Karpas-422 (cell line): ENCODE results near the gene DHRS2. TPM values are rescaled to one million over a fixed set of nuclear protein-coding genes. Genes with fewer than 3 reads are reported as not detected.
"Not testable (repeated sequence)": the region's sequence is repeated elsewhere in the genome, so short reads cannot be mapped to it uniquely, and the experiment has no call there.

Source experiments
- DNase-seq: peaks from one replicate; pipeline ENCODE4 v3.0.0-alpha.2; 2015
- H2AFZ ChIP-seq: fragments of 200-600 bp; sonication (generic); 2 replicates; pipeline ENCODE4 v1.6.1; 2014; ENCODE audit warnings: antibody characterized with exemption, low read length, mixed read lengths
- H3K27ac ChIP-seq: fragments of 200-600 bp; sonication (generic); 2 replicates; pipeline ENCODE4 v1.5.1; 2014; ENCODE audit warnings: mild to moderate bottlenecking, low read length, moderate library complexity
- H3K27me3 ChIP-seq: fragments of 200-600 bp; sonication (generic); 2 replicates; pipeline ENCODE4 v1.6.1; 2014; ENCODE audit warnings: low read length, mixed read lengths
- H3K36me3 ChIP-seq: fragments of 200-600 bp; sonication (generic); 2 replicates; pipeline ENCODE4 v1.6.1; 2014; ENCODE audit warnings: low read length, mixed read lengths; ENCODE audit not compliant: insufficient read depth
- H3K4me1 ChIP-seq: fragments of 200-600 bp; sonication (generic); 2 replicates; pipeline ENCODE4 v1.6.1; 2014; ENCODE audit warnings: mild to moderate bottlenecking, low read length, mixed read lengths
- H3K4me2 ChIP-seq: fragments of 200-600 bp; sonication (generic); 2 replicates; pipeline ENCODE4 v1.6.1; 2014; ENCODE audit warnings: low read length, low read depth, mild to moderate bottlenecking; ENCODE audit not compliant: poor library complexity, severe bottlenecking
- H3K4me3 ChIP-seq: fragments of 200-600 bp; sonication (generic); 2 replicates; pipeline ENCODE4 v1.5.1; 2014; ENCODE audit warnings: mild to moderate bottlenecking, antibody characterized with exemption, low read length, mixed read lengths
- H3K79me2 ChIP-seq: fragments of 200-600 bp; sonication (generic); 2 replicates; pipeline ENCODE4 v1.6.1; 2014; ENCODE audit warnings: mild to moderate bottlenecking, low read length, mixed read lengths
- H3K9ac ChIP-seq: fragments of 200-600 bp; sonication (generic); 2 replicates; pipeline ENCODE4 v1.6.0; 2014; ENCODE audit warnings: low read length
- H3K9me2 ChIP-seq: fragments of 200-600 bp; sonication (generic), shearing (Covaris generic); replicated peaks from 2 replicates; pipeline ENCODE4 v1.6.0; 2014; ENCODE audit warnings: mild to moderate bottlenecking, low read length, moderate library complexity; ENCODE audit not compliant: insufficient read depth
- H3K9me3 ChIP-seq: fragments of 300-700, 200-600 bp; sonication (generic); 2 replicates; pipeline ENCODE4 v1.6.1; 2014; ENCODE audit warnings: low read length, mixed read lengths
- H4K20me1 ChIP-seq: fragments of 200-600 bp; sonication (generic); 2 replicates; pipeline ENCODE4 v1.6.1; 2014; ENCODE audit warnings: mild to moderate bottlenecking, antibody characterized with exemption, low read length, low read depth; ENCODE audit not compliant: insufficient read depth
- total RNA-seq: library from RNA; depleted of rRNA; stranded (reverse); fragments of >200 nt; shearing (Covaris generic); gene quantifications from 2 replicates; pipeline ENCODE4 v1.2.3, GENCODE V29; 2014; ENCODE audit warnings: low replicate concordance

Gene DHRS2
- total RNA-seq, 1 experiment from 2014 or later = 19.0 TPM

DNA sequence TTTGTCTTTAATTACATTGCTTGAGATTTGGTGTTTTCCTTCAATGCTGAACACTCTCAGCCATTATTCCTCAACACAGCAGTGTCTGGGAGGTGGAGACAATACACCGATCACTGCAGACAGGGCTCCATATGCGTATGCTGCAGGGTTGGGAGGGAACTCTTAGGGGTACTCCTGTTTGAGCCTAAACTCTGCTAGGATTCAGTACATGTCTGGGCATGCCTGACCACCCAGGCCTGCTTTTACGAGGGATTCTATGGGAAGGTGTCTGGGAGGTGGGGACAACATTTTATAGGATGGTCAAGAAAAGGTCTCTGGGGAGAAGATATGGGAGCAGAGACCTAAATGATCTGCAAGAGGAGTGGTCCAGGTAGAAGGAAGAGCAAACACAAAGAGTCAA lies 34.3 kb downstream of the DHRS2 start:
- no peaks in the 10 kb centered on the region for H3K9me2 ChIP-seq
- H3K9ac ChIP-seq = no peak overlapping the region
- H3K4me3 ChIP-seq = no peak overlapping the region
- H3K9me3 ChIP-seq = no peaks in the 10 kb centered on the region
- no peaks in the 10 kb centered on the region for H3K36me3 ChIP-seq
- H3K4me2 ChIP-seq = no peak overlapping the region
- no peaks in the 10 kb centered on the region for H3K27me3 ChIP-seq
- no peaks in the 10 kb centered on the region for H3K4me1 ChIP-seq
- no peaks in the 10 kb centered on the region for H4K20me1 ChIP-seq
- no peaks in the 10 kb centered on the region for H3K79me2 ChIP-seq
- no peak overlapping the region for H3K27ac ChIP-seq
- H2AFZ ChIP-seq = no peak overlapping the region
- no peak for DNase-seq

DNA sequence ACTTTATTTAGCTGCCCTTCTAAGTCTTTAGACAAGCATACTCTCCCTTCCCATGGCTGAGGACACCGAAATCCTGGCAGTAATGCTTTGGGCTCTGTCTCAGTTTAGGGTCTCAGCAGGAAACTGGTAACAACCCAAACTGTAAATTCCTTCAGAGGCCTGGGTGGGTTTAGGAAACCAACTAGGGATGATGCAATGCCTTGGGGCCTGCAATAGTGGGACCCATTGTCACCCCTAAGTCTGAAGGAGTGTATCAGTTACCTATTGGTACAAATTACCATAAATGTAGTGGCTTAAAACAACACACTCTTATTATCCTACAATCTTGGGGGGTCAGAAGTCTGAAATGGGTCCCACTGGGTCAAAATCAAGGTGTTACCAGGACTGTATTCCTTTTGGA lies 36.0 kb downstream of the DHRS2 start:
- Histone ChIP-seq H3K9me2 (no peaks in the 10 kb centered on the region), H3K4me3 (no peak overlapping the region), H3K79me2 (no peaks in the 10 kb centered on the region), H3K36me3 (no peaks in the 10 kb centered on the region), H3K4me1 (no peaks in the 10 kb centered on the region), H3K9me3 (no peaks in the 10 kb centered on the region), H3K27me3 (no peaks in the 10 kb centered on the region), H3K27ac (no peak overlapping the region), H2AFZ (no peak overlapping the region), H4K20me1 (no peaks in the 10 kb centered on the region), H3K9ac (no peak overlapping the region), H3K4me2 (no peak overlapping the region)
- DNase-seq = no peak

- no peak overlapping the region for H3K4me2 ChIP-seq
- no peaks in the 10 kb centered on the region for H3K36me3 ChIP-seq
- H3K27me3 ChIP-seq = no peaks in the 10 kb centered on the region
- H3K9ac ChIP-seq = no peak overlapping the region
- H3K79me2 ChIP-seq = no peaks in the 10 kb centered on the region
- H3K4me3 ChIP-seq = no peak overlapping the region
- DNase-seq = no peak
- no peaks in the 10 kb centered on the region for H3K9me2 ChIP-seq
- H4K20me1 ChIP-seq = no peaks in the 10 kb centered on the region
- no peak overlapping the region for H2AFZ ChIP-seq
- H3K4me1 ChIP-seq = no peaks in the 10 kb centered on the region
- H3K27ac ChIP-seq = no peak overlapping the region
- no peaks in the 10 kb centered on the region for H3K9me3 ChIP-seq
These were observed 39.2 kb downstream of the DHRS2 start for GRCh38 chr14:23675337-23675736.

GRCh38 chr14:23675906-23676305 lies 39.7 kb downstream of the DHRS2 start:
- Histone ChIP-seq H3K4me1 (no peaks in the 10 kb centered on the region), H3K9ac (no peak overlapping the region), H3K27ac (no peak overlapping the region), H3K36me3 (no peaks in the 10 kb centered on the region), H3K79me2 (no peaks in the 10 kb centered on the region), H3K4me3 (no peak overlapping the region), H3K9me2 (no peaks in the 10 kb centered on the region), H2AFZ (no peak overlapping the region), H3K27me3 (no peaks in the 10 kb centered on the region), H3K9me3 (no peaks in the 10 kb centered on the region), H4K20me1 (no peaks in the 10 kb centered on the region), H3K4me2 (no peak overlapping the region)
- no peak for DNase-seq

DNA sequence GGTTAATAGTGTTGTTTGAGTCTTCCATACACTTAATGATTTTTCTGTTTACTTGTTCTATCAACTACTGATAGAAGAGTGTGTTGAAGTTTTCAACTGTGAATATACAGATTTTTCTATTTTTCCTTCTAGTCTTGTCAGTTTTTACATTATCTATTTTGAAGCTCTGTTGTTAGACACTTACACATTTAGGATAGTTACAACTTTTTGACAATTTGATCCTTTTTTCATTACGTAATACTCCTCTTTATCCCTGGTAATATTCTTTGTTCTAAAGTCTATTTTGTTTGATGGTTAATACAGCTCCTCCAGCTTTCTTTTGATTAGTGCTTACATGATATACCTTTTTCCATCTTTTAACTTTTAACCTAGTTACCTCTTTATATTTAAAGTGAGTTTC lies 45.2 kb downstream of the DHRS2 start:
- no peak overlapping the region for H3K9ac ChIP-seq
- no peaks in the 10 kb centered on the region for H3K27me3 ChIP-seq
- H3K4me2 ChIP-seq = no peak overlapping the region
- H3K27ac ChIP-seq = no peak overlapping the region
- H3K9me2 ChIP-seq = no peaks in the 10 kb centered on the region
- no peaks in the 10 kb centered on the region for H3K36me3 ChIP-seq
- H2AFZ ChIP-seq = no peak overlapping the region
- no peaks in the 10 kb centered on the region for H4K20me1 ChIP-seq
- H3K79me2 ChIP-seq = no peaks in the 10 kb centered on the region
- no peaks in the 10 kb centered on the region for H3K4me1 ChIP-seq
- DNase-seq = no peak
- H3K4me3 ChIP-seq = no peak overlapping the region
- no peaks in the 10 kb centered on the region for H3K9me3 ChIP-seq

DNA sequence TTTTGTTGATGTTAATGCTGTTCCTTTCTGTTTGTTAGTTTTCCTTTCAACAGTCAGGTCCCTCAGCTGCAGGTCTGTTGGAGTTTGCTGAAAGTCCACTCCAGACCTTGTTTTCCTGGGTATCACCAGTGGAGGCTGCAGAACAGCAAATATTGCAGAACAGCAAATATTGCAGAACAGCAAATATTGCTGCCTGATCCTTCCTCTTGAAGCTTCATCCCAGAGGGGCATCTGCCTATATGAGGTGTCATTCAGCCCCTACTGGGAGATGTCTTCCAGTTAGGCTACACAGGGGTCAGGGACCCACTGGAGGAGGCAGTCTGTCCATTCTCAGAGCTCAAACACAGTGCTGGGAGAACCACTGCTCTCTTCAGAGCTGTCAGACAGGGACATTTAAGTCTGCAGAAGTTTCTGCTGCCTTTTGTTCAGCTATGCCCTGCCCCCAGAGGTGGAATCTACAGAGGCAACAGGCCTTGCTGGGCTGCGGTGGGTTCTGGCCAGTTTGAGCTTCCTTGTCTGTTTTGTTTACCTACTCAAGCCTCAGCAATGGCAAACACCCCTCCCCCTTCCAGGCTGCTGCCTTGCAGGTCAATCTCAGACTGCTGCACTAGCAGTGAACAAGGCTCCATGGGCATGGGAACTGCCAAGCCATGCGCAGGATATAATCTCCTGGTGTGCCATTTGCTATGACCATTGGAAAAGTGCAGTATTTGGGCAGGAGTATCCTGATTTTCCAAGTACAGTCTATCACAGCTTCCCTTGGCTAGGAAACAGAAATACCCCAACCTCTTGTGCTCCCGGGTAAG lies 53.7 kb downstream of the DHRS2 start:
- not testable (repeated sequence) for H4K20me1 ChIP-seq, H3K4me1 ChIP-seq, H3K9ac ChIP-seq, H3K4me3 ChIP-seq, H3K36me3 ChIP-seq, H3K9me2 ChIP-seq, H2AFZ ChIP-seq, H3K27ac ChIP-seq, H3K27me3 ChIP-seq, H3K9me3 ChIP-seq, DNase-seq, H3K4me2 ChIP-seq, H3K79me2 ChIP-seq

- H3K9ac ChIP-seq = no peak overlapping the region
These were observed 56.3 kb downstream of the DHRS2 start for GRCh38 chr14:23692416-23692815.

GRCh38 chr14:23693252-23693775 lies 57.1 kb downstream of the DHRS2 start:
- no peak overlapping the region for H2AFZ ChIP-seq
- no peak overlapping the region for H3K9ac ChIP-seq
- H4K20me1 ChIP-seq = no peaks in the 10 kb centered on the region
- no peak overlapping the region for H3K4me3 ChIP-seq
- H3K27ac ChIP-seq = no peak overlapping the region
- no peaks in the 10 kb centered on the region; the same call in 1 of the 2 replicates for H3K27me3 ChIP-seq
- no peak overlapping the region for H3K4me2 ChIP-seq
- no peak for DNase-seq
- H3K9me2 ChIP-seq = no peaks in the 10 kb centered on the region
- H3K4me1 ChIP-seq = peaks cover 7% of the 10 kb centered on the region
- H3K9me3 ChIP-seq = no peaks in the 10 kb centered on the region
- no peaks in the 10 kb centered on the region for H3K36me3 ChIP-seq
- H3K79me2 ChIP-seq = no peaks in the 10 kb centered on the region

More at GRCh38 chr14:23692416-23692815, 56.3 kb downstream of the DHRS2 start:
- Histone ChIP-seq H3K4me2 (no peak overlapping the region), H3K79me2 (no peaks in the 10 kb centered on the region), H3K36me3 (no peaks in the 10 kb centered on the region), H3K9me2 (no peaks in the 10 kb centered on the region), H3K27ac (no peak overlapping the region), H2AFZ (no peak overlapping the region), H4K20me1 (no peaks in the 10 kb centered on the region), H3K27me3 (no peaks in the 10 kb centered on the region; the same call in 1 of the 2 replicates), H3K4me1 (peaks cover 7% of the 10 kb centered on the region), H3K4me3 (no peak overlapping the region), H3K9me3 (no peaks in the 10 kb centered on the region)
- no peak for DNase-seq
